HUES48 (cell line): ENCODE measurements around the gene TCP11.
"Not testable (repeated sequence)": the region's sequence is repeated elsewhere in the genome, so short reads cannot be mapped to it uniquely, and the experiment has no call there.

Source experiments
- H3K27ac ChIP-seq: one replicate; pipeline ENCODE4 v1.7.0; 2013; ENCODE audit warnings: low read depth, low read length, inconsistent platforms
- H3K27me3 ChIP-seq: 2 replicates; pipeline ENCODE4 v1.6.1; 2013; ENCODE audit warnings: mild to moderate bottlenecking, low read length; ENCODE audit not compliant: control insufficient read depth, insufficient read depth
- H3K36me3 ChIP-seq: 2 replicates; pipeline ENCODE4 v1.6.1; 2013; ENCODE audit warnings: low read length; ENCODE audit not compliant: control insufficient read depth, insufficient read depth
- H3K4me1 ChIP-seq: 2 replicates; pipeline ENCODE4 v1.6.1; 2013; ENCODE audit warnings: mild to moderate bottlenecking, low read length; ENCODE audit not compliant: control insufficient read depth, insufficient read depth
- H3K4me3 ChIP-seq: 2 replicates; pipeline ENCODE4 v1.5.1; 2013; ENCODE audit warnings: mild to moderate bottlenecking, low read depth, low read length
- H3K9ac ChIP-seq: 2 replicates; pipeline ENCODE4 v1.6.1; 2013; ENCODE audit warnings: mild to moderate bottlenecking, low read depth, low read length, moderate library complexity
- H3K9me3 ChIP-seq: 2 replicates; pipeline ENCODE4 v1.6.1; 2013; ENCODE audit warnings: low read length; ENCODE audit not compliant: control insufficient read depth, insufficient read depth

The TCP11 gene

GRCh38 chr6:35128042-35128441 is 13.1 kb downstream of the TCP11 start:
- no peak overlapping the region for H3K9ac ChIP-seq
- H3K27ac ChIP-seq, result no peak overlapping the region
- no peaks in the 10 kb centered on the region for H3K36me3 ChIP-seq
- no peak overlapping the region for H3K4me3 ChIP-seq
- H3K27me3 ChIP-seq, result no peaks in the 10 kb centered on the region
- H3K9me3 ChIP-seq, result no peaks in the 10 kb centered on the region
- no peaks in the 10 kb centered on the region for H3K4me1 ChIP-seq

GRCh38 chr6:35124356-35124755 is 16.8 kb downstream of the TCP11 start:
- no peaks in the 10 kb centered on the region for H3K36me3 ChIP-seq
- H3K4me1 ChIP-seq, result no peaks in the 10 kb centered on the region
- H3K9me3 ChIP-seq, result no peaks in the 10 kb centered on the region
- no peak overlapping the region for H3K27ac ChIP-seq
- no peak overlapping the region for H3K9ac ChIP-seq
- H3K4me3 ChIP-seq, result no peak overlapping the region
- H3K27me3 ChIP-seq, result no peaks in the 10 kb centered on the region

GRCh38 chr6:35120746-35121145 is 20.4 kb downstream of the TCP11 start:
- H3K9me3 ChIP-seq, result no peaks in the 10 kb centered on the region
- no peaks in the 10 kb centered on the region for H3K4me1 ChIP-seq
- no peak overlapping the region for H3K9ac ChIP-seq
- no peaks in the 10 kb centered on the region for H3K27me3 ChIP-seq
- no peaks in the 10 kb centered on the region for H3K36me3 ChIP-seq
- no peak overlapping the region for H3K27ac ChIP-seq
- no peak overlapping the region for H3K4me3 ChIP-seq

GRCh38 chr6:35108309-35108885 is 32.7 kb downstream of the TCP11 start:
- H3K27me3 ChIP-seq, result no peaks in the 10 kb centered on the region
- H3K9ac ChIP-seq, result no peak overlapping the region
- no peaks in the 10 kb centered on the region for H3K4me1 ChIP-seq
- H3K4me3 ChIP-seq, result no peak overlapping the region
- H3K27ac ChIP-seq, result no peak overlapping the region
- no peaks in the 10 kb centered on the region for H3K36me3 ChIP-seq
- H3K9me3 ChIP-seq, result no peaks in the 10 kb centered on the region

- not testable (repeated sequence) for H3K9me3 ChIP-seq, H3K9ac ChIP-seq, H3K27ac ChIP-seq, H3K36me3 ChIP-seq, H3K27me3 ChIP-seq, H3K4me1 ChIP-seq, H3K4me3 ChIP-seq
These were observed 33.4 kb downstream of the TCP11 start for GRCh38 chr6:35107761-35108160.

GRCh38 chr6:35107208-35107607 is 33.9 kb downstream of the TCP11 start:
- H3K27me3 ChIP-seq, H3K4me3 ChIP-seq, H3K4me1 ChIP-seq, H3K27ac ChIP-seq, H3K9ac ChIP-seq, H3K9me3 ChIP-seq, H3K36me3 ChIP-seq: not testable (repeated sequence)

GRCh38 chr6:35106061-35106460 is 35.1 kb downstream of the TCP11 start:
- H3K27me3 ChIP-seq, H3K4me3 ChIP-seq, H3K27ac ChIP-seq, H3K36me3 ChIP-seq, H3K9me3 ChIP-seq, H3K4me1 ChIP-seq, H3K9ac ChIP-seq: not testable (repeated sequence)

GRCh38 chr6:35105078-35105477 is 36.1 kb downstream of the TCP11 start:
- no peak overlapping the region for H3K27ac ChIP-seq
- no peak overlapping the region for H3K4me3 ChIP-seq
- H3K9me3 ChIP-seq, result no peaks in the 10 kb centered on the region
- no peaks in the 10 kb centered on the region for H3K4me1 ChIP-seq
- H3K27me3 ChIP-seq, result no peaks in the 10 kb centered on the region
- no peak overlapping the region for H3K9ac ChIP-seq
- H3K36me3 ChIP-seq, result no peaks in the 10 kb centered on the region

- Histone ChIP-seq H3K9ac (no peak overlapping the region), H3K9me3 (no peaks in the 10 kb centered on the region), H3K36me3 (no peaks in the 10 kb centered on the region), H3K4me3 (no peak overlapping the region), H3K4me1 (peaks cover 16% of the 10 kb centered on the region), H3K27me3 (no peaks in the 10 kb centered on the region), H3K27ac (no peak overlapping the region)
These were observed 42.0 kb downstream of the TCP11 start for GRCh38 chr6:35099116-35099515.

GRCh38 chr6:35096129-35096862 is 44.8 kb downstream of the TCP11 start:
- Histone ChIP-seq H3K36me3 (no peaks in the 10 kb centered on the region), H3K27me3 (no peaks in the 10 kb centered on the region), H3K9me3 (no peaks in the 10 kb centered on the region), H3K4me3 (no peak overlapping the region), H3K27ac (peak overlapping the region; percentile 56), H3K9ac (no peak overlapping the region), H3K4me1 (peaks cover 16% of the 10 kb centered on the region)

GRCh38 chr6:35094183-35094582 is 47.0 kb downstream of the TCP11 start:
- no peak overlapping the region for H3K9ac ChIP-seq
- no peak overlapping the region for H3K27ac ChIP-seq
- no peak overlapping the region for H3K4me3 ChIP-seq
- no peaks in the 10 kb centered on the region for H3K27me3 ChIP-seq
- H3K9me3 ChIP-seq, result no peaks in the 10 kb centered on the region
- H3K4me1 ChIP-seq, result peaks cover 16% of the 10 kb centered on the region
- H3K36me3 ChIP-seq, result 0 out of 2 replicates have a peak, but pooled peaks cover 2% of the 10 kb centered on the region
